ENCODE measurements around the gene GALNTL6. TPM values are rescaled to one million over a fixed set of nuclear protein-coding genes. Genes with fewer than 3 reads are reported as not detected.

The GALNTL6 gene
- total and polyA plus RNA-seq, 2 of the 4 experiments (the other 2 are of a cell fraction) = under 0.01 TPM; not detected in 1

- ATAC-seq (ENCODE audit: low read depth) (no peak), DNase-seq (no peak)
- Histone ChIP-seq H3K56ac (ENCODE audit: extremely low read depth, insufficient read depth, low read length) (no peak overlapping the region), H2AK5ac (ENCODE audit: low read depth, low read length) (no peak overlapping the region), H2BK20ac (ENCODE audit: low read depth, low read length) (no peak overlapping the region), H3K79me1 (ENCODE audit: low read depth in 1 of 2, low read length in 2 of 2) (no peaks in the 10 kb centered on the region), H2BK15ac (ENCODE audit: low read depth, low read length) (no peak overlapping the region), H3K4me3 (ENCODE audit: insufficient read depth, low read depth, low read length) (no peak overlapping the region), H3K9me3 (ENCODE audit: control insufficient read depth, insufficient read depth, low read length) (no peaks in the 10 kb centered on the region), H4K20me1 (ENCODE audit: insufficient read depth, low read length) (no peaks in the 10 kb centered on the region), H3K18ac (ENCODE audit: low read depth, low read length) (no peak overlapping the region), H3K4me1 (ENCODE audit: control insufficient read depth, insufficient read depth, low read length) (peaks cover 3% of the 10 kb centered on the region; the same call in 1 of the 2 replicates), H2BK5ac (ENCODE audit: low read depth, low read length, poor library complexity, severe bottlenecking) (no peak overlapping the region), H3K23ac (ENCODE audit: low read depth, low read length) (no peak overlapping the region), H4K91ac (ENCODE audit: insufficient read depth, low read depth, low read length) (no peak overlapping the region), H3K36me3 (ENCODE audit: control insufficient read depth, insufficient read depth, low read length) (no peaks in the 10 kb centered on the region), H2BK120ac (ENCODE audit: low read depth, low read length) (no peak overlapping the region), H3K4me2 (ENCODE audit: low read depth, low read length) (no peak overlapping the region), H3K14ac (replicated peaks; ENCODE audit: low read depth, low read length) (no peak overlapping the region), H2AK9ac (replicated peaks; ENCODE audit: low read depth, low read length, poor library complexity) (no peak overlapping the region), H2AFZ (replicated peaks; ENCODE audit: low read length, poor library complexity) (no peak overlapping the region), H3K9me1 (ENCODE audit: insufficient read depth, low read length) (peaks cover 4% of the 10 kb centered on the region; the same call in 1 of the 2 replicates), H4K8ac (ENCODE audit: low read depth in 2 of 2, low read length in 2 of 2) (no peak overlapping the region), H4K5ac (ENCODE audit: low read depth, low read length) (no peak overlapping the region), H3K27me3 (ENCODE audit: control insufficient read depth, insufficient read depth, low read length) (no peaks in the 10 kb centered on the region), H3K27ac (ENCODE audit: insufficient read depth, low read length) (no peak overlapping the region), H3K9ac (ENCODE audit: low read depth, low read length) (no peak overlapping the region), H3K4ac (ENCODE audit: low read depth, low read length) (no peak overlapping the region)
- ChIA-PET CTCF (interaction anchor here (0.6 kb wide), 1 partner anchor 220 kb away, joined by 6 read pairs; no protein-coding TSS in a partner anchor), POLR2A (ENCODE audit: unreplicated experiment) (no interaction called here)
- TF ChIP-seq RCOR1 (IDR thresholded peaks at IDR 0.05; ENCODE audit: insufficient replicate concordance, low read length) (no peak), RFX5 (IDR thresholded peaks at IDR 0.05; ENCODE audit: low read depth, low read length) (no peak), POLR2A (IDR thresholded peaks at IDR 0.05; ENCODE audit: low read depth, low read length) (no peak)
- dilution Hi-C loops (cut with HindIII; ENCODE audit: low sequenced_read_pairs, unreplicated experiment) (no loop called here), in situ Hi-C loops (cut with MboI; ENCODE audit: low sequenced_read_pairs) (no loop called here), intact Hi-C loops (cut with micrococcal nuclease) (no loop called here)
- 100% methylated on average over 1 of the region's 3 CpGs; no CpG with 5 or more reads in 1 of the 2 experiments for WGBS, 2 experiments (ENCODE audit: extremely low coverage in 2 of 2, insufficient read length in 1 of 2)
- BruUV-seq (replicated peaks) = no TSS peak
These were observed 1023.5 kb downstream of the GALNTL6 start for GRCh38 chr4:172836661-172837060.
